WERI-Rb-1 (cell line): Measurements from ENCODE around the gene DNAH7.

ENCODE experiments used
- DNase-seq: peaks from one replicate; pipeline ENCODE4 v3.0.0-alpha.2; 2020
- H3K27ac ChIP-seq: fragments of 250-450 bp; sonication (Bioruptor Pico); 2 replicates; pipeline ENCODE4 v1.5.1; 2020; ENCODE audit warnings: mild to moderate bottlenecking, moderate library complexity
- H3K27me3 ChIP-seq: fragments of 250-450 bp; sonication (Bioruptor Pico); 2 replicates; pipeline ENCODE4 v1.5.1; 2021; ENCODE audit warnings: mild to moderate bottlenecking, low read depth, moderate library complexity; ENCODE audit not compliant: insufficient read depth, severe bottlenecking
- H3K36me3 ChIP-seq: fragments of 250-450 bp; sonication (Bioruptor Pico); 2 replicates; pipeline ENCODE4 v1.5.1; 2020; ENCODE audit warnings: mild to moderate bottlenecking, moderate library complexity
- H3K4me3 ChIP-seq: 2 replicates; pipeline ENCODE4 v1.5.1; 2011; ENCODE audit warnings: low read depth, mild to moderate bottlenecking, control low read depth, low read length
- H3K9me3 ChIP-seq: fragments of 250-450 bp; sonication (Bioruptor Pico); 2 replicates; pipeline ENCODE4 v1.5.1; 2021; ENCODE audit warnings: mild to moderate bottlenecking, moderate library complexity; ENCODE audit not compliant: severe bottlenecking
- CTCF ChIP-seq: IDR thresholded peaks from 2 replicates; pipeline ENCODE4 v1.5.1; 2011; ENCODE audit warnings: low read depth, mild to moderate bottlenecking, control low read depth, inconsistent platforms, low read length

The DNAH7 gene

DNA sequence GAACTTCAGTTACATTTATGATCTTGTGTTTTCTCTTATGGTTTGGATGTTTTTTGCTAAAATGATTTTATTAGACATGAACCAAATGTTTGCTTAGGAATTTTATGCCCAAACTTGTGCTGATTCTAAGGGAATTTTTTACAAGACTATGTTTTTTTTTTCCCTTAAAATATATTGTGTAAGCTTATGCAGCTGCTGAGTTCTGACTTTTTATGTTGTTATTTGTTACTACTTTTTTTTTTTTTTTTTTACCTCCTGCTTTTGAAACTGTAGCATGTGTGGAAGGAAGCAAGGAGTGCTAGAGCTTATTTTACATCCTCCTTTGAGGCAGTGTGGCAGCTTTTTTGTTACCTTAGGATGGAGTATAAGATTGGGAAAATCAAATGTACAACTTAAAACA, 6.0 kb upstream of the DNAH7 start:
- H3K36me3 ChIP-seq, result no peaks in the 10 kb centered on the region
- H3K4me3 ChIP-seq, result no peak overlapping the region
- no peak for TF ChIP-seq CTCF
- no peaks in the 10 kb centered on the region for H3K9me3 ChIP-seq
- DNase-seq, result no peak
- H3K27ac ChIP-seq, result no peak overlapping the region
- H3K27me3 ChIP-seq, result no peaks in the 10 kb centered on the region

GRCh38 chr2:196073521-196073920, 4.9 kb upstream of the DNAH7 start:
- TF ChIP-seq CTCF, result no peak
- Histone ChIP-seq H3K27ac (no peak overlapping the region), H3K4me3 (no peak overlapping the region), H3K27me3 (no peaks in the 10 kb centered on the region), H3K9me3 (no peaks in the 10 kb centered on the region), H3K36me3 (no peaks in the 10 kb centered on the region)
- no peak for DNase-seq

GRCh38 chr2:196067088-196067382, 1.6 kb downstream of the DNAH7 start:
- Histone ChIP-seq H3K9me3 (no peaks in the 10 kb centered on the region), H3K27ac (no peak overlapping the region), H3K27me3 (no peaks in the 10 kb centered on the region), H3K36me3 (no peaks in the 10 kb centered on the region), H3K4me3 (no peak overlapping the region)
- DNase-seq, result no peak
- TF ChIP-seq CTCF, result no peak

DNA sequence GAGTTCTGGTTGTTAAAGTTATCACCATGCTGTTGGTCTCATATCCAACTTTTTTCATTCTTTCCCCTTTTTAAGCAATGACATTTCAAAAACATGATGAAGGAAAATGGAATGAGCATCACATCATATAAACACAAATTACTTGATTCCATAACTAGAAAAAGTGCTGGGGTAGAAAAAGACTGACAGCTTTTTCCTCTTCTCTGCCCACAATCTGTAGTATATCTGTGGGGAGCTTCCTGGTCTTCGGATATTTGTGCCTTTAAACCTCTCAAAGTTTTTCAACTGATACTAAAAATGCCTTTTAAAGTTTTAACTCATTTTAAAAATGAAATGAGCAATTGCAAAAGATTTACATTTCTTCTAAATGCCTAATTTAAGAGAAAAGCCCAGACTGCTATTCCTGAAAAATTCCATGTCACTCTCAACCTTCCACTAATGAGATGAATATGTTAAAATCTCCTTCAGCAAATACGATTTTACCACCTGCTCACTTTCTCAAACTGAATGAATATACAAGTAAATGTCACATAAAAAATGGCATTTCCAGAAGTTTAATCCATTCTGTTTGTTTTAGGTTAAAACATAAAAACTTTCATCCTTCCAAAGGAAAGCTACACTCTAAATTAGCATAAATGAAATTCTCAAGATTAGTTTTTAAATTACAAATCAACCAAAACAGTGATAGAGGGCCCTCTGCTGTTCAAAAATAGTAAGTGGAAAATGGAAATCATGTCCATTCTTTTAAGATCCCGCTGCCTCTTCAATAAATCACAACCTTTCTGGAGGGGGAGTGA, 2.1 kb downstream of the DNAH7 start:
- Histone ChIP-seq H3K27ac (no peak overlapping the region), H3K4me3 (no peak overlapping the region), H3K9me3 (no peaks in the 10 kb centered on the region), H3K36me3 (no peaks in the 10 kb centered on the region), H3K27me3 (no peaks in the 10 kb centered on the region)
- DNase-seq, result no peak
- TF ChIP-seq CTCF, result no peak

GRCh38 chr2:196063773-196064172, 4.9 kb downstream of the DNAH7 start:
- no peak for TF ChIP-seq CTCF
- Histone ChIP-seq H3K9me3 (no peaks in the 10 kb centered on the region), H3K36me3 (no peaks in the 10 kb centered on the region), H3K27me3 (no peaks in the 10 kb centered on the region), H3K27ac (no peak overlapping the region), H3K4me3 (no peak overlapping the region)
- no peak for DNase-seq

DNA sequence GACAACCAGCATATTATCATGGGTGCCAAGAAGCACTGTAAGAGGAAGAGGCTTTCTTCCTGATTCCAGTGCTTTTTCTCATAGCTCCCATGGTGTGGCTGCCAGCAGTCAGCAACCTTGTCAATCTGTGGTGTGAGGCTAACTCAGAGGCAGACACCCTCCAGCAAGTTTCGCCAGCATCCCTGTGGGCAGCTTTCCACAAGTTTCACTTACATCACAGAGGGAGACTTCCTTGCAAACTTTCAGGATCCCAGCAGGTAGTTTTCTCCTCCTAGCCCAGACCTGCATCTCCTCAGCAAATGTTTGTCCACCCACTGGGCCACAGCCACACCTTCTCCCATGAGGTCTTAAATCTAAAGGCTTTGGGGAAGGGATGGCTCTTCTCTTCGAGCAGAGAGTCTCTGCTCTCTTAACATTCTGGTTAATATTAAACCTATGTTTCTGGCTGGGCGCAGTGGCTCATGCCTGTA, 9.1 kb downstream of the DNAH7 start:
- H3K27me3 ChIP-seq, result no peaks in the 10 kb centered on the region
- H3K27ac ChIP-seq, result no peak overlapping the region
- no peak overlapping the region for H3K4me3 ChIP-seq
- DNase-seq, result no peak
- TF ChIP-seq CTCF, result no peak
- no peaks in the 10 kb centered on the region for H3K36me3 ChIP-seq
- H3K9me3 ChIP-seq, result no peaks in the 10 kb centered on the region
